ENCODE data around the gene DNAI4.

The DNAI4 gene

GRCh38 chr1:66933887-66934700 is 9.4 kb upstream of the DNAI4 start:
- no peak overlapping the region for H3K4me3 ChIP-seq (ENCODE audit: low read depth, low read length)
- DNase-seq (ENCODE audit: low read depth) = no peak
- TF ChIP-seq CTCF (conservative IDR thresholded peaks at IDR 0.05; ENCODE audit: low read depth, low read length) = no peak

- no peak for DNase-seq (ENCODE audit: low read depth)
- no peak for TF ChIP-seq CTCF (conservative IDR thresholded peaks at IDR 0.05; ENCODE audit: low read depth, low read length)
Observed at GRCh38 chr1:66932291-66932690, 7.6 kb upstream of the DNAI4 start.

GRCh38 chr1:66931590-66931989 is 6.9 kb upstream of the DNAI4 start:
- no peak for DNase-seq (ENCODE audit: low read depth)
- H3K4me3 ChIP-seq (ENCODE audit: low read depth, low read length) = peak overlapping the region; percentile 84
- no peak for TF ChIP-seq CTCF (conservative IDR thresholded peaks at IDR 0.05; ENCODE audit: low read depth, low read length)

More at GRCh38 chr1:66932291-66932690, 7.6 kb upstream of the DNAI4 start:
- H3K4me3 ChIP-seq (ENCODE audit: low read depth, low read length) = no peak overlapping the region

- TF ChIP-seq CTCF (conservative IDR thresholded peaks at IDR 0.05; ENCODE audit: low read depth, low read length) = no peak
- no peak for DNase-seq (ENCODE audit: low read depth)
- peak overlapping the region; percentile 84 for H3K4me3 ChIP-seq (ENCODE audit: low read depth, low read length)
Observed at GRCh38 chr1:66930823-66931174, 6.1 kb upstream of the DNAI4 start.

GRCh38 chr1:66929999-66930822 is 5.6 kb upstream of the DNAI4 start:
- peak overlapping the region; percentile 84 for H3K4me3 ChIP-seq (ENCODE audit: low read depth, low read length)
- TF ChIP-seq CTCF (conservative IDR thresholded peaks at IDR 0.05; ENCODE audit: low read depth, low read length) = peak; percentile 20

GRCh38 chr1:66929691-66929998 is 5.0 kb upstream of the DNAI4 start:
- DNase-seq (ENCODE audit: low read depth) = no peak
- no peak for TF ChIP-seq CTCF (conservative IDR thresholded peaks at IDR 0.05; ENCODE audit: low read depth, low read length)
- H3K4me3 ChIP-seq (ENCODE audit: low read depth, low read length) = peak overlapping the region; percentile 84

More at GRCh38 chr1:66929999-66930822, 5.6 kb upstream of the DNAI4 start:
- DNase-seq (ENCODE audit: low read depth) = peak; percentile 94
